Measurements from ENCODE around the gene C14orf119.

GRCh38 chr14:23099212-23099861, 4.0 kb downstream of the C14orf119 start:
- TF ChIP-seq EZH2 (IDR thresholded peaks at IDR 0.05; ENCODE audit: borderline replicate concordance, low read depth, low read length, poor library complexity, severe bottlenecking) (no peak), CTCF (conservative IDR thresholded peaks at IDR 0.05; ENCODE audit: low read depth, low read length) (no peak)

All from A673 (cell line).